ENCODE results near the gene DAP. TPM values are rescaled to one million over a fixed set of nuclear protein-coding genes. Genes with fewer than 3 reads are reported as not detected.

Gene DAP
- total RNA-seq, 4 donors from 2014 or later, result 33.6 to 71.4 (median 47.9) TPM

DNA sequence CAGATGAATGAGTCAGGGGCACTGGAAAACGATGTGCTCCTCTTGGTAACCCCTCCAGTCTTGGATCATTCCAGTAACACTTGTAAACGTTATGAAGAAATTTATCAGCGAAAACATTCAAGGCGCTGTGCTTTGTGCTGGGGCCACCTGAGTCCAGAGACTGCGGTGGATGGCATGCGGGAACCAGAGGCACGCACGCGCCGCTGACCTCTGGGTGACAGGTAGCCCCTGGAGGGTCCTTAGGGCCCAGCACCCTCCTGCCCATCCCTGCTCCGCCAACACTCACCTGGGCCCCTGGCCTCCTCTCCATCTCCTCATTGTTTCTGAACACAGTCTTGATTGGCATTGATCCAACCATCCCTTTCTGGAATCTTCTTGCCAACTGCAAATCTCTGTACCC, 86.9 kb downstream of the DAP start:
- in situ Hi-C loops (cut with MboI; ENCODE audit: low pct_ligation_motif_present in 1 of 4, low pct_unique_long_range_greater_than_20kb in 1 of 4, low sequenced_read_pairs in 3 of 4) (no loop called here), intact Hi-C loops (cut with DNase I; ENCODE audit: low total_unique reads) (no loop called here)
- TF ChIP-seq, protein P1, sequence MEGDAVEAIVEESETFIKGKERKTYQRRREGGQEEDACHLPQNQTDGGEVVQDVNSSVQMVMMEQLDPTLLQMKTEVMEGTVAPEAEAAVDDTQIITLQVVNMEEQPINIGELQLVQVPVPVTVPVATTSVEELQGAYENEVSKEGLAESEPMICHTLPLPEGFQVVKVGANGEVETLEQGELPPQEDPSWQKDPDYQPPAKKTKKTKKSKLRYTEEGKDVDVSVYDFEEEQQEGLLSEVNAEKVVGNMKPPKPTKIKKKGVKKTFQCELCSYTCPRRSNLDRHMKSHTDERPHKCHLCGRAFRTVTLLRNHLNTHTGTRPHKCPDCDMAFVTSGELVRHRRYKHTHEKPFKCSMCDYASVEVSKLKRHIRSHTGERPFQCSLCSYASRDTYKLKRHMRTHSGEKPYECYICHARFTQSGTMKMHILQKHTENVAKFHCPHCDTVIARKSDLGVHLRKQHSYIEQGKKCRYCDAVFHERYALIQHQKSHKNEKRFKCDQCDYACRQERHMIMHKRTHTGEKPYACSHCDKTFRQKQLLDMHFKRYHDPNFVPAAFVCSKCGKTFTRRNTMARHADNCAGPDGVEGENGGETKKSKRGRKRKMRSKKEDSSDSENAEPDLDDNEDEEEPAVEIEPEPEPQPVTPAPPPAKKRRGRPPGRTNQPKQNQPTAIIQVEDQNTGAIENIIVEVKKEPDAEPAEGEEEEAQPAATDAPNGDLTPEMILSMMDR (IDR thresholded peaks at IDR 0.05), result no peak
- no peak for TF ChIP-seq EP300 (IDR thresholded peaks at IDR 0.05; ENCODE audit: low read depth)
- no peak for TF ChIP-seq POLR2AphosphoS5 (IDR thresholded peaks at IDR 0.05)
- no peak for TF ChIP-seq POLR2A (IDR thresholded peaks at IDR 0.05)
- Histone ChIP-seq H3K27ac (no peak overlapping the region), H3K4me1 (no peaks in the 10 kb centered on the region), H3K36me3 (peaks cover 0 to 6% (median 0%) of the 10 kb centered on the region in 4 donors), H3K4me3 (no peak overlapping the region), H3K9me3 (no peaks in the 10 kb centered on the region), H3K27me3 (no peaks in the 10 kb centered on the region)
- DNase-seq, result no peak
- WGBS, 2 donors (ENCODE audit: low coverage in 1 of 2), result 88 to 100% methylated on average over 1 to 11 of the region's 11 CpGs

DNA sequence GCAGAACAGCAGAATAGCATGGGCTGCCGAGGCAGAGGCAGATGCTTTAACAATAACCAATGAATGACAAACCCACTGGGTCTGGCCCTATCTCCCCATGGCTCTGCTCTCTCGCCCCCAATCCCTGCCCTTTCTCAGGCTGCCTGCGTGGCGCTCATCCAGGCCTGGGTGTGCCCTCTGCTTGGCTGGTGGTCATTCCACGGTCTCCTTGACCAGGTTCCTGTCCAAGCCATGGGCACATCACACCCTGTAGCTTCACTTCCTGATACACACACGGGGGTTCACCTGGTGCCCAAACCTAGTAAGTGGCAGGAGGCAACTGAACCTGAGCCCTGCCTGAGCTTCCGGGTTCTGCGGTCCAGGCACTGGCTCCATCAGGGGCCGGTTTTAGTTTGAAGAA, 87.6 kb downstream of the DAP start:
- intact Hi-C loops (cut with DNase I; ENCODE audit: low total_unique reads) (no loop called here), in situ Hi-C loops (cut with MboI; ENCODE audit: low pct_ligation_motif_present in 1 of 4, low pct_unique_long_range_greater_than_20kb in 1 of 4, low sequenced_read_pairs in 3 of 4) (no loop called here)
- DNase-seq, result no peak
- 77% methylated on average over 9 of the region's 9 CpGs; no CpG with 5 or more reads in 1 of the 2 donors for WGBS, 2 donors (ENCODE audit: low coverage in 1 of 2)
- Histone ChIP-seq H3K9me3 (no peaks in the 10 kb centered on the region), H3K27me3 (no peaks in the 10 kb centered on the region), H3K36me3 (peaks cover 0 to under 1% (median 0%) of the 10 kb centered on the region in 4 donors), H3K4me3 (no peak overlapping the region), H3K27ac (no peak overlapping the region), H3K4me1 (no peaks in the 10 kb centered on the region)
- TF ChIP-seq, protein P1 (IDR thresholded peaks at IDR 0.05), result no peak
- TF ChIP-seq POLR2A (IDR thresholded peaks at IDR 0.05) (no peak), POLR2AphosphoS5 (IDR thresholded peaks at IDR 0.05) (no peak), EP300 (IDR thresholded peaks at IDR 0.05; ENCODE audit: low read depth) (no peak)

DNA sequence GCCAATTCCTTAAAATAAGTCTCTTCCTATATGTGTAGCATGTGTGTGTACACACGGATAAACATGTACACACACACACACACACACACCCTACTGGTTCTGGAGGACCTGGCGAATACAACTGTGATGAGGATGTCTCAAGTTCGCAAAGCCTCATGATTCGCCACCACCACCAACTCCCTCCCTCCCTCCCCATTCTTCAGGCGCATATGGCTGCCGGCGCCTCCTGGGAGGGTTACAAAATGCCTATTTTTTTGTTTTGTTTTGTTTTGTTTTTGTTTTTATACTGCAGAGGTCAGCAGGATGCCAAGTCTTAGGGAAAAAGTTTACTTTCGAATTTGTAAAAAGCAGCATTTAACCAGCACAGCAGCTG, 88.0 kb downstream of the DAP start:
- no peak for DNase-seq
- intact Hi-C loops (cut with DNase I; ENCODE audit: low total_unique reads), result no loop called here
- no peak overlapping the region for H3K4me3 ChIP-seq
- TF ChIP-seq EP300 (IDR thresholded peaks at IDR 0.05; ENCODE audit: low read depth) (no peak), POLR2AphosphoS5 (IDR thresholded peaks at IDR 0.05) (no peak), POLR2A (IDR thresholded peaks at IDR 0.05) (no peak)
- TF ChIP-seq, protein P1 (IDR thresholded peaks at IDR 0.05), result no peak
- in situ Hi-C loops (cut with MboI; ENCODE audit: low pct_ligation_motif_present in 1 of 4, low pct_unique_long_range_greater_than_20kb in 1 of 4, low sequenced_read_pairs in 3 of 4), result no loop called here
- H3K27me3 ChIP-seq, result no peaks in the 10 kb centered on the region
- no peaks in the 10 kb centered on the region for H3K36me3 ChIP-seq
- no peaks in the 10 kb centered on the region for H3K4me1 ChIP-seq
- H3K9me3 ChIP-seq, result no peaks in the 10 kb centered on the region
- WGBS, 2 donors (ENCODE audit: low coverage in 1 of 2), result 70 to 79% methylated on average over 4 to 8 of the region's 8 CpGs
- H3K27ac ChIP-seq, result no peak overlapping the region

DNA sequence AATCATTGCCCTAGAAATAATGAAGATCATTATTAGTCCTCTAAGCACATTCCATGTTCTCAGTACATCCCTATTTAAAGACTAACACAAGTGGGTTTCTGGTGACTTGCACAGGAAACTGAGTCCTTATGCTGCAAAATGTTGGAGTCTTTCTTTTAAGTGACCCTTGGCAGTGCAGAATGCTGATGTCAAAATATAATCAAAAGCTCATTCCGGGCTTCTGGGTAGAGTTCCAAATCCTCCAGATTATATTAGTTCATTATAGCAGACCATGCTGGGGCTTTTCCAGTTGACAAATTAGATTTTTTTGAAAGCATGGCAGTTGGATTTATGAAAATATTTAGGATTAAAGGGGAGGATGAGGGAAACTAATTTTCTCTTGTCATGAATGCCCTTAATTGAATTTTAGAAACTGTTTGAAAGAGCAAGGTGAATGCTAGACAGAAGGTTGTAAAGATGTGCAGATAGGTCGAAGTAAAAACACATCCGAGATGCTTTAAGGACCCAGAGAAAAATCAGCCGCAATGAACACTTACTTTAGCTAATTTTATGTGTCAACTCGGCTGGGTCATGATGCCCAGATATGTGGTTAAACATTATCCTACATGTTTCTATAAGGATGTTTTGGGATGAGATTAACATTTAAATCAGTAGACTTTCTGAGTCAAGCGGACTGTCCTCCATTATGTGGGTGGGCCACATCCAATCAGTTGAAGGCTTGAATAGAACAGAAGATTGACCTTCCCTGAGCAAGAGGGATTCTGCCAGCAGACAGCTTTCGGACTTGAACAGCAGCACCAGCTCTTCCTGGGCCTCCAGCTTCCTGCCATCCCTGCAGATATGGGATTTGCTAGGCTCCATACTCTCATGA, 88.7 kb downstream of the DAP start:
- Histone ChIP-seq H3K9me3 (no peaks in the 10 kb centered on the region), H3K27me3 (no peaks in the 10 kb centered on the region), H3K4me1 (no peaks in the 10 kb centered on the region), H3K27ac (no peak overlapping the region), H3K4me3 (no peak overlapping the region), H3K36me3 (no peaks in the 10 kb centered on the region)
- DNase-seq, result no peak
- intact Hi-C loops (cut with DNase I; ENCODE audit: low total_unique reads), result no loop called here
- TF ChIP-seq EP300 (IDR thresholded peaks at IDR 0.05; ENCODE audit: low read depth) (no peak), POLR2AphosphoS5 (IDR thresholded peaks at IDR 0.05) (no peak)
- in situ Hi-C loops (cut with MboI; ENCODE audit: low pct_ligation_motif_present in 1 of 4, low pct_unique_long_range_greater_than_20kb in 1 of 4, low sequenced_read_pairs in 3 of 4), result no loop called here
- WGBS, 2 donors (ENCODE audit: low coverage in 1 of 2), result 86 to 87% methylated on average over 5 to 7 of the region's 7 CpGs

Measured in transverse colon (tissue), 4 donors.